IPS-18a (cell line): ENCODE data around the gene TRRAP.
"Not testable (repeated sequence)": the region's sequence is repeated elsewhere in the genome, so short reads cannot be mapped to it uniquely, and the experiment has no call there.

Experiments
- H3K27ac ChIP-seq: one replicate; pipeline ENCODE4 v1.5.1; 2013; ENCODE audit warnings: low read length
- H3K27me3 ChIP-seq: one replicate; pipeline ENCODE4 v1.6.1; 2013; ENCODE audit warnings: mild to moderate bottlenecking, low read length; ENCODE audit not compliant: control insufficient read depth, insufficient read depth
- H3K36me3 ChIP-seq: one replicate; pipeline ENCODE4 v1.6.1; 2013; ENCODE audit warnings: low read depth, low read length; ENCODE audit not compliant: control insufficient read depth
- H3K4me1 ChIP-seq: one replicate; pipeline ENCODE4 v1.6.1; 2013; ENCODE audit warnings: low read depth, low read length; ENCODE audit not compliant: control insufficient read depth
- H3K4me3 ChIP-seq: one replicate; pipeline ENCODE4 v1.5.1; 2013; ENCODE audit warnings: low read length
- H3K9ac ChIP-seq: one replicate; pipeline ENCODE4 v1.6.1; 2013; ENCODE audit warnings: mild to moderate bottlenecking, low read length, moderate library complexity
- H3K9me3 ChIP-seq: one replicate; pipeline ENCODE4 v1.6.1; 2013; ENCODE audit warnings: low read depth, low read length; ENCODE audit not compliant: control insufficient read depth

Gene TRRAP

GRCh38 chr7:99037327-99037940 is 159.1 kb downstream of the TRRAP start:
- Histone ChIP-seq H3K36me3 (peaks cover 65% of the 10 kb centered on the region), H3K27me3 (no peaks in the 10 kb centered on the region), H3K27ac (no peak overlapping the region), H3K9me3 (no peaks in the 10 kb centered on the region), H3K9ac (no peak overlapping the region), H3K4me3 (no peak overlapping the region), H3K4me1 (no peaks in the 10 kb centered on the region)

DNA sequence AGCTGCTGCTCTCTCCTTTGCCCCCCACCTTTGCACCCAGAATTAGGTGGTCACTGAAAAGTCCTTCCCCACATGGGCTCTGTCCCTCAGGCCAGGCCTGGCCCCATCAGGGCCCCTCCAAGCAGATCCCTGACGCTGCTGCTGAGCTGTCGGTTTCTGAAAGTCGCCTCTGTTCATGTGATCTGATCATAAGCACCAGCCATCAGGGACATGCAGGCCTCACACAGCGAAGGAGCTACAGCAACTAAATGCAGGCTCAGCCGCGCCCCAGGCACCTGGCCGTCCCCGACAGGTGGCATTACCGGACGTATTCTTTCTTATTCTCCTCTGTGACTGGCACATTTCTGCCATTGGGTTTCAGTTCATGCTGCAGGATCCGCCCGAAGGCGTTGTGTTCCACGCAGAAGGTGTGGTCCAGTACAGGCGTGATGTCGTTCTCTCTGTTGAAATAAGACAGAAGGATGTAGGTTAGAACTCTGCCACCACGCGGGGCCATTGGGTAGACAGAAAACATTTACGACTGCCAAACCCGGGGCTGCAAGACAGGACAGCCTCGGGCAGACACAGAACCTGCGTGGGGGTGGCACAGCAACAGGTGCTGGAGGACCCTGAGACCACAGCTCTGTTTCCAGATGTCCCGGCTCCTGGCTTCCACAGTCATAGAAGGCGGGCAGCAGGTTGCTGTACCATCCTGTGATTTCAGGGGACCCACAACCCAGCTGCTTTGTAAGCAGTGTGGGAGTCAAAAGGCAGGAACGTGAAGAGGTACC is 159.9 kb downstream of the TRRAP start:
- Histone ChIP-seq H3K9ac (no peak overlapping the region), H3K36me3 (peaks cover 65% of the 10 kb centered on the region), H3K27ac (no peak overlapping the region)

GRCh38 chr7:99039384-99039891 is 161.1 kb downstream of the TRRAP start:
- Histone ChIP-seq H3K9me3 (no peaks in the 10 kb centered on the region), H3K27me3 (no peaks in the 10 kb centered on the region), H3K36me3 (peaks cover 65% of the 10 kb centered on the region), H3K4me1 (no peaks in the 10 kb centered on the region), H3K4me3 (no peak overlapping the region), H3K9ac (no peak overlapping the region), H3K27ac (no peak overlapping the region)

More for the DNA sequence above, 159.9 kb downstream of the TRRAP start:
- Histone ChIP-seq H3K4me1 (no peaks in the 10 kb centered on the region), H3K4me3 (no peak overlapping the region), H3K27me3 (no peaks in the 10 kb centered on the region), H3K9me3 (no peaks in the 10 kb centered on the region)

DNA sequence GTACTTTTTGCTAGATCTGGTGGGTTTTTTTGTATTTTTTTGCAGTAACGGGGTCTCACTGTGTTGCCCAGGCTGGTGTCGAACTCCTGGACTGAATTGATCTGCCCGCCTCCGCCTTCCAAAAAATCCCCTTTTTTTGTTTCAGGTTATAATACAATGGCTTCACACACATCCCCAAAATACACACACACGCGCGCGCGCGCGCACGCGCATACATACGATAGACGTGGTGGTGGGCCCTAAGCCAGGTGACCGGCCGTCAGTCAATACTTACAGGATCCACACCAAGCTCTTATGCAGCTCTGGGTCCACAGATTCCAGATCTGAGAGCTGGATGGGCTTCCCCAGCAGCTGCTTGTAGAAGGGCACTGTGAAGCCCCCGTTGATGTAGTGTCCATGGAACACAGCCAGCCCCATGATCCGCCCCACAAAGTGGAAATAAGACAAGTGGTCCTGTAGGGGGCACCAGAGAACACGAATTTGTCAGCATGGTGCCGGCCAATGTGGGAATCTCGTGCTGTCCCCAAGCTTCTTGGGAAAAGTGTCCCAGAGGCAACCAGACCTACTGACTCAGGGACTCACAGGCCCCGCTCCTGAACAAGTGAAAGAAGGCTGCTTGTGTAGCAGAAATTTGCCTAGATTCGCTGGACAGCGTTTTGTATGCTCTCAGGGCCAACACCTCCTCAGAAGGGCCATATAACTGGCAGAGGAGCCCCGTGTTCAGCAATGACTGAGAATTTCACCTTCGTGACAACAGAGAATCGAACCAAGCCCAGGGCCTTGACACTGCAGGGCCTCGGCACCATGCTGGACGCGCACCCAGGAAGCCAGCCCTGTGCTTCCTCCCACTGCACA is 162.0 kb downstream of the TRRAP start:
- Histone ChIP-seq H3K4me1 (no peaks in the 10 kb centered on the region), H3K9me3 (no peaks in the 10 kb centered on the region), H3K9ac (no peak overlapping the region), H3K36me3 (peaks cover 62% of the 10 kb centered on the region), H3K4me3 (no peak overlapping the region), H3K27me3 (no peaks in the 10 kb centered on the region), H3K27ac (no peak overlapping the region)

DNA sequence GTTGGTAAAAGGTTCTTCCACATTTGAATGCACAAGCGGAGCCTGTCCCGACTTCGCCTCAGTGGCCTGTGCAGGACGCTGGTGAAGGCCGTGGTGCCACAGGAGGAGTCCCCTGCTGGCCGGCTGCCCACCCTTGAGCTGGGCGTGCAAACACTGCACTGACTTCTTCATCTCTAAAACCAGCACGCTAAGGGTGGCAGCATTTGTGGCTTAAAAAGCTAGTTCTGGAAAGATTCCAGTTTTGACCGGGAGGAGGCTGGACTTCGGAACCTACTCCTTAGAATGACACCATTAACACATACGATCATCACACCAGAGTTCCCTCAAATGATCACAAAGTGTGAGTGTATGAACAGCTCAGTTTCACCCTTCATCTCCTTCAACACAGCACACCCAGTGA is 163.2 kb downstream of the TRRAP start:
- Histone ChIP-seq H3K27me3 (no peaks in the 10 kb centered on the region), H3K9me3 (no peaks in the 10 kb centered on the region), H3K27ac (no peak overlapping the region), H3K4me1 (no peaks in the 10 kb centered on the region), H3K36me3 (peaks cover 63% of the 10 kb centered on the region), H3K9ac (no peak overlapping the region), H3K4me3 (no peak overlapping the region)

GRCh38 chr7:99042957-99043356 is 164.6 kb downstream of the TRRAP start:
- Histone ChIP-seq H3K27ac (no peak overlapping the region), H3K9me3 (no peaks in the 10 kb centered on the region), H3K4me3 (no peak overlapping the region), H3K27me3 (no peaks in the 10 kb centered on the region), H3K4me1 (no peaks in the 10 kb centered on the region), H3K9ac (no peak overlapping the region), H3K36me3 (peaks cover 63% of the 10 kb centered on the region)

DNA sequence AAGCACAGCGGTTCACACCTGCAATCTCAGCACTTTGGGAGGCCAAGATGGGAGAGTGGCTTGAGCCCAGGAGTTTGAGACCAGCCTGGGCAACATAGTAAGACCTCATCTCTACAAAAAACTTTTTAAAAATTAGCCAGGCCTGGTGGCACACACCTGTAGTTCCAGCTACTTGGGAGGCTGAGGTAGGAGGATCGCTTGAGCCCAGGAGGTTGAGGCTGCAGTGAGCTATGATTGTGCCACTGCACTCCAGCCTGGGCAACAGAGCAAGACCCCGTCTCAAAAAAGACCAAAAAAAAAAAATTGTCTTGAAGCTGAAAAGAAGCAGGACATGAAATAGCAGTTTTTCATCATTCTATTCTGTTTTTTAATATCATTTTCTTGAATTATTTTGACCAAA is 166.5 kb downstream of the TRRAP start:
- H3K4me3 ChIP-seq, H3K27ac ChIP-seq, H3K27me3 ChIP-seq, H3K4me1 ChIP-seq, H3K9ac ChIP-seq, H3K9me3 ChIP-seq: not testable (repeated sequence)
- peaks cover 62% of the 10 kb centered on the region for H3K36me3 ChIP-seq

GRCh38 chr7:99046262-99046661 is 167.9 kb downstream of the TRRAP start:
- H3K4me1 ChIP-seq, H3K27ac ChIP-seq, H3K27me3 ChIP-seq, H3K4me3 ChIP-seq, H3K9ac ChIP-seq, H3K9me3 ChIP-seq: not testable (repeated sequence)
- peaks cover 67% of the 10 kb centered on the region for H3K36me3 ChIP-seq

DNA sequence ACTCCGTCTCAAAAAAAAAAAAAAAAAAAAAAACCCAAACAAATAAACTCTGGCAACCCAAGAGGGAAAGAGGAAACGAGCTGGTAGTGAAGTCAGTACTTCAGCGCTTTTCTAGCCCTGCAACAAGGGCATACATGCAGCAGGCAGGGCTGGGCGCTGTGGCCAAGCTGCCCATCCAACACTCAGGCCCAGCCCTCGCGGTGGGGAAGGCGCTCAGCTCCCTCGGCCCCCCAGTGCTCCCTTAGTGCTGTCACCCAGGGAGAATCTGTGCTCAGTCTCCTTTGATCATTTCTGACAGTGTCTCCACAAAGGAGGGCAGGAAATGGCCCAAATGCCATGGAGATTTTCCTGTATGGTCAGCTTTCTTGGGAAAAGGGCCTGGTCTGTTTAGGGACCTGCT is 168.4 kb downstream of the TRRAP start:
- Histone ChIP-seq H3K27me3 (no peaks in the 10 kb centered on the region), H3K4me3 (no peak overlapping the region), H3K9me3 (no peaks in the 10 kb centered on the region), H3K36me3 (peaks cover 68% of the 10 kb centered on the region), H3K9ac (no peak overlapping the region), H3K27ac (no peak overlapping the region), H3K4me1 (no peaks in the 10 kb centered on the region)

DNA sequence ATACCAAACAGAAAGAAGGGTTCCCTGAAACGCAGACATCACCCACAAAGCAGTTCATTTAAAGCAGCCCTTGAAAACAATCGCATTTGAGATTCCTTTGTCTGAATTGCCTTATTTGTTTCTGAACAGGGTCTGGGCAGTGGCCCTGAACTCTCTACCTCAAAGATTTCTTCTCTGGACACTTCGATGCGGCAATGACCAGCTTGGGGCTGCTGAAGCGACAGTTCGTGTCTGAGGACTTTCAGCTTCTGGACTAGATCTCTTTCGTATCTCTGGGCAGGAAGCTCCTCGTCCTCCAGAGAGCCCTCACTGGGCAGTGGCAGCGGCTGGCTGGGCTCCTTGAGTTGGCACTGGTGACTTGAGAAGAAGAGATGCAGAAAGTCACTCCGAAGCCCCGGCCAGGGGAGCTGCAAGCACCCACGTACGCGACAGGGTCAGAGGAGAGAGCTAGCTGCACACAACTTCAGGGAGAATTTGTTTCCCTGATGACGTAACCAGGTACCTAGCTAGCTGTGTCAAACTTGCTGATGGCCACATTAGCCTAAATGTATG is 169.3 kb downstream of the TRRAP start:
- H3K27ac ChIP-seq, result no peak overlapping the region
- no peak overlapping the region for H3K9ac ChIP-seq
- peaks cover 68% of the 10 kb centered on the region for H3K36me3 ChIP-seq
- H3K4me3 ChIP-seq, result no peak overlapping the region
- H3K9me3 ChIP-seq, result no peaks in the 10 kb centered on the region
- no peaks in the 10 kb centered on the region for H3K4me1 ChIP-seq
- H3K27me3 ChIP-seq, result no peaks in the 10 kb centered on the region

GRCh38 chr7:99050971-99051370 is 172.6 kb downstream of the TRRAP start:
- Histone ChIP-seq H3K36me3 (peaks cover 60% of the 10 kb centered on the region), H3K4me3 (no peak overlapping the region), H3K27me3 (no peaks in the 10 kb centered on the region), H3K4me1 (no peaks in the 10 kb centered on the region), H3K9ac (no peak overlapping the region), H3K27ac (no peak overlapping the region), H3K9me3 (no peaks in the 10 kb centered on the region)
